Uterus (tissue), 2 donors: Measurements from ENCODE around the gene MEGF10.

ENCODE experiments used
- CTCF ChIP-seq, 4 experiments: fragments of 200-600 bp in 2 of 4; fragments of 450-650 bp in 2 of 4; sonication (generic) in 2 of 4; IDR thresholded peaks; one replicate each; pipeline ENCODE4 v1.5.1; 2016 to 2019; ENCODE audit warnings: antibody characterized with exemption in 4 of 4, mild to moderate bottlenecking in 2 of 4, moderate library complexity in 1 of 4
- POLR2A ChIP-seq, 2 donors: fragments of 450-650 bp; IDR thresholded peaks; one replicate each; pipeline ENCODE4 v1.6.1; 2016; ENCODE audit warnings: antibody characterized with exemption in 2 of 2, mild to moderate bottlenecking in 1 of 2, moderate library complexity in 1 of 2

GRCh38 chr5:127420758-127421157 is 130.2 kb downstream of the MEGF10 start:
- TF ChIP-seq CTCF (IDR thresholded peaks at IDR 0.05) (no peak), POLR2A (IDR thresholded peaks at IDR 0.05) (no peak)
